Activated T-helper 1 cell treated with Interleukin-2 at 50 U/mL for 16 hours (primary cell): ENCODE results near the gene IGFBP6.
A peak's percentile ranks its signal among the peaks of the same experiment; 100 is the strongest.

Experiments
- DNase-seq: peaks from one replicate; pipeline ENCODE4 v3.0.0-alpha.2; 2020; ENCODE audit warnings: low read depth

The IGFBP6 gene

DNA sequence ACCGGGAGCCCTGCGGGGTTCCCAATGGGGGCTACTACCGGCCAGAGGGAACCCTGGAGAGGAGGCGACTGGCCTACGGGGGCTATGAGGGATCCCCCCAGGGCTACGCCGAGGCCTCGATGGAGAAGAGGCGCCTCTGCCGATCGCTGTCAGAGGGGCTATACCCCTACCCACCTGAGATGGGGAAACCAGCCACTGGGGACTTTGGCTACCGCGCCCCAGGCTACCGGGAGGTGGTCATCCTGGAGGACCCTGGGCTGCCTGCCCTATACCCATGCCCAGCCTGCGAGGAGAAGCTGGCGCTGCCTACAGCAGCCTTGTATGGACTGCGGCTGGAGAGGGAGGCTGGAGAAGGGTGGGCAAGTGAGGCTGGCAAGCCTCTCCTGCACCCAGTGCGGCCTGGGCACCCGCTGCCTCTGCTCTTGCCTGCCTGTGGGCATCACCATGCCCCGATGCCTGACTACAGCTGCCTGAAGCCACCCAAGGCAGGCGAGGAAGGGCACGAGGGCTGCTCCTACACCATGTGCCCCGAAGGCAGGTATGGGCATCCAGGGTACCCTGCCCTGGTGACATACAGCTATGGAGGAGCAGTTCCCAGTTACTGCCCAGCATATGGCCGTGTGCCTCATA is 37.9 kb upstream of the IGFBP6 start:
- DNase-seq: no peak

DNA sequence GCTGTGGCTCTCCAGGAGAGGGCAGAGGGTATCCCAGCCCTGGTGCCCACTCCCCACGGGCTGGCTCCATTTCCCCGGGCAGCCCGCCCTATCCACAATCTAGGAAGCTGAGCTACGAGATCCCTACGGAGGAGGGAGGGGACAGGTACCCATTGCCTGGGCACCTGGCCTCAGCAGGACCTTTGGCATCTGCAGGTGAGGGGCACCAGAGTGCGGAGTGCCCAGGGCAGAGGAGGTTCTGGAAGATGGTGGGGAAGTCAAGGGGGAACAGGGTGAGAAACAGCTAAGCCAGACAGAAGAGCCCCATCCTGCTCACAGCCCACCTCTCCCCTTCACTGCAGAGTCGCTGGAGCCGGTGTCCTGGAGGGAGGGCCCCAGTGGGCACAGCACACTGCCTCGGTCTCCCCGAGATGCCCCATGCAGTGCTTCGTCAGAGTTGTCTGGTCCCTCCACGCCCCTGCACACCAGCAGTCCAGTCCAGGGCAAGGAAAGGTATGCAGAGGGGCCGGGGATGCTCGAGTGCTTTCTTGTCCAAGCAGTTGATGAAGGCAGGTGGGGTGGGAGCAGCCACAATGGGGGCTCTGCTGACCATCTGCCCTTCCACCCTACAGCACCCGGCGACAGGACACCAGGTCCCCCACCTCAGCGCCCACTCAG is 37.3 kb upstream of the IGFBP6 start:
- DNase-seq: no peak

DNA sequence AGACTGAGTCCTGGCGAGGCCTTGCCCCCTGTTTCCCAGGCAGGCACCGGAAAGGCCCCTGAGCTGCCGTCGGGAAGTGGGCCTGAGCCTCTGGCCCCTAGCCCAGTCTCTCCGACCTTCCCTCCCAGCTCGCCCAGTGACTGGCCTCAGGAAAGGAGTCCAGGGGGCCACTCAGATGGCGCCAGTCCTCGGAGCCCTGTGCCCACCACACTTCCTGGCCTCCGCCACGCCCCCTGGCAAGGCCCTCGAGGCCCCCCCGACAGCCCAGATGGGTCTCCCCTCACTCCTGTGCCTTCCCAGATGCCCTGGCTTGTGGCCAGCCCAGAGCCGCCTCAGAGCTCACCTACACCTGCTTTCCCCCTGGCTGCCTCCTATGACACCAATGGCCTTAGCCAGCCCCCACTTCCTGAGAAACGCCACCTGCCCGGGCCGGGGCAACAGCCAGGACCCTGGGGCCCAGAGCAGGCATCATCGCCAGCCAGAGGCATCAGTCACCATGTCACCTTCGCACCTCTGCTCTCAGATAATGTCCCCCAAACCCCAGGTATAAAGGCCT is 36.7 kb upstream of the IGFBP6 start:
- no peak for DNase-seq

DNA sequence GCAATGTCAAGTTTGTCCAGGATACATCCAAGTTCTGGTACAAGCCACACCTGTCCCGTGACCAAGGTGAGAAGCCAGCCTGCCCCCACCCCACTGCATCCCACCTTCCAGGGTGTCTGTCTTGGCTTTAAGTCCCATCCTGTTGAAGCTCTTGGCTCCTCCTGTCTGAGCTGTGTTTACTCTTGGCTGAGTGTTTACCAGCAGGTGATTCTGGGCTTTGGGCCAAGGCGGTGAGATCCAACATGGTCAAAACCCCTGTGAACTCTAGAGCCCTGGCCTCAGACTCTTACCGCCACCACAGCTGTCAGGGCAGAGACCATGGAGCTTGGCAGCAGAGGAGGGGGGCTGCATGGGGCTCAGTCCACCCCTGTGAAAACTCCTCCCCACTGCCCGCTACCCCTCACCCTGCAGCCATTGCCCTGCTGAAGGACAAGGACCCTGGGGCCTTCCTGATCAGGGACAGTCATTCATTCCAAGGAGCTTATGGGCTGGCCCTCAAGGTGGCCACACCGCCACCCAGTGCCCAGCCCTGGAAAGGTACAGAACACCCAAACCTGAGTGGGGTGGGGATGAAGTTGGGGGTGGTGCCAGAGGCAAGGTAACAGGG is 36.0 kb upstream of the IGFBP6 start:
- DNase-seq: no peak

DNA sequence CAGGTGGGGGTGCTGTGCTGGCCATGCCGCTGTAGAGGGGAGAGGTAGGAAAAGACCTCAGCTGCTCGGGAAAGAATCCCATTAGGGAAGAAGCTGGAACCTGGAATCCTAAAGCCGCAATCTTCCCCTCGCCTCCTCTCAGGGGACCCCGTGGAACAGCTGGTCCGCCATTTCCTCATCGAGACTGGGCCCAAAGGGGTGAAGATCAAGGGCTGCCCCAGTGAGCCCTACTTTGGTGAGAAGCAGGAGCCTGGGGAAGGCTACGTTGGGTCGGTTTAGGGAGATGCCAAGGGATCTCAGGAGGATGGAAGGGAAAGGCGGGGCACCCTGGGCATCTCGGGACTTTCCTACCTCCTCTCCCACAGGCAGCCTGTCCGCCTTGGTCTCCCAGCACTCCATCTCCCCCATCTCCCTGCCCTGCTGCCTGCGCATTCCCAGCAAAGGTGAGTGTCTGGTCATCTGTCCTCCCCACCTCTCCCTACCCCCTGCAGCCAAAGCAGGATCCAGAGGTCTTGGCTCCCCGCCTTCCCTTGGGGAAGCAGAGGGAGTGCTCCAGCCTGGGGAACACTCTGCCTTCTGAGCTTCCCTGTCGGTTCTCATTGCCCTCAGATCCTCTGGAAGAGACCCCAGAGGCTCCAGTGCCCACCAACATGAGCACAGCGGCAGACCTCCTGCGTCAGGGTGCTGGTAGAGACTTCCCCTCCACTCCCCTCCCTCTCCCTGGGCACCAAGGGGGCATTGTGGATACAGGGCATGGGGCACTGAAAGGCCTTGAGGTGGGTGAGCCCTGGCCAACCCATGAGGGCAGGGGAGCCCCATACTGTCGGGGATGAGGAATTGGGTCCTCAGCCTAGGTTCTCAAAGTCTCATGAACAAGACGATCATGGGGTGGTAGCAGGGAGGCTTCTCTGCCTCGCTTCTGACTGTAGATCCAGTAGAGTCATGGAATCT is 35.2 kb upstream of the IGFBP6 start:
- DNase-seq: no peak

DNA sequence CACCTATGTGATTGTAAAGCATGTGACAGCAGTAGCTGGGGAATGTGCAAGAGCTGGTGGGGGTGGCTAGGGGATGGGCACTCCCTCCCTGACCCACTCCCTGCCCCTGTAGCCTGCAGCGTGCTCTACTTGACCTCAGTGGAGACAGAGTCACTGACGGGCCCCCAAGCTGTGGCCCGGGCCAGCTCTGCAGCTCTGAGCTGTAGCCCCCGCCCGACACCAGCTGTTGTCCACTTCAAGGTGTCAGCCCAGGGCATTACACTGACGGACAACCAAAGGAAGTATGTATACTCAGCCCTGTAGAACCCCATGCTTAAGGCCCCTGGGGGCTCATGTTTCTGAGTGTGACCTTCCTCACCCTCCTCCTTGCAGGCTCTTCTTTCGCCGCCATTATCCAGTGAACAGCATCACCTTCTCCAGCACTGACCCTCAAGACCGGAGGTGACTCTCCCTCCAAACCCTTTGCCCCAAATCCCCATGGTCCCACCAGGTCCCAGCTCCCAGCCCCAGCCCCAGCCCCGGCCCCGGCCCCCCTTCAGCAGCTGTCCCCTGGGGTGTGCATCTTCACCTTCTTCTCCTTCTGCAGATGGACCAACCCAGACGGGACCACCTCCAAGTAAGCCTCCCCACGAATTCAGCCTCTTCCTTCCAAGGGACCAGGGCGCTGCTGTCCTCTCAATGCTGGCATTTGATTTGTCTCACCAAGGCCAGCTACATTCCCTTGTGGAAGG is 34.3 kb upstream of the IGFBP6 start:
- no peak for DNase-seq

DNA sequence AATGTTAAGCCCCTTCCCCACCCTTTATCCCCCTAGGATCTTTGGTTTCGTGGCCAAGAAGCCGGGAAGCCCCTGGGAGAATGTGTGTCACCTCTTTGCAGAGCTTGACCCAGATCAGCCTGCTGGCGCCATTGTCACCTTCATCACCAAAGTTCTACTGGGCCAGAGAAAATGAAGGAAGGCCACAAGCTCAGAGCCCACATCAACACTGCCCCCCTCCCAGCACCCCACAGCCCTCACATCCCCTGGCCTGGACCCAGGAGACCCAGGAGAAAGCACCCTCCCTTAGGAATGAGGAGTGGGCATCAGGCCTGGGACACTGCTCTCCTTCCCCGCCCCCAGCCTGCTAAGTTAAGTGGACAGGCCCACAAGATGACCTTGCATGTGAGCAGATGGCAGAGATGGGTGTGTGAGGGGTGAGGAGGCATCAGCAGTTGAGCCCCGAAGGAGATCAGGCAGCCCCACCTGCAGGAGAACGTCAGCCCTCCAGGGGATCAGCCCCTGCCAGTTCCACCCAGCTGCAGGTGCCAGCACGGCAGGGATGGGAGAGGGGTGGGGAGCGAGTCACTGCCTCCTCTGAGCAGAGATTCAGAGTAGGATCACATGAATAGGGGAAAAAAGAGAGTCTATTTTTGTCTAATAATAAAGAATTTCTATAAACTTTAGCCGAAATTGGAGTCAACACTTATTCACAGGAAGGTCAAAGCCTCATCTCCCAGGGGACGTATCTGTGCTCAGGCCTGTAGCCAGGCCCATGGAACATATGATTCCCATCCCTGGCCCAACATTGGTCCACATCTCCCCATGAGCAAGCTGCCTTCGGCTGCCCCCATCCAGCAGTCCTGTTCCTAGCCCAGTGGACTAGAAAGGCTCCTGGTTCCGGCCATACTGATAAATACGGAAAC is 33.5 kb upstream of the IGFBP6 start:
- DNase-seq: no peak

DNA sequence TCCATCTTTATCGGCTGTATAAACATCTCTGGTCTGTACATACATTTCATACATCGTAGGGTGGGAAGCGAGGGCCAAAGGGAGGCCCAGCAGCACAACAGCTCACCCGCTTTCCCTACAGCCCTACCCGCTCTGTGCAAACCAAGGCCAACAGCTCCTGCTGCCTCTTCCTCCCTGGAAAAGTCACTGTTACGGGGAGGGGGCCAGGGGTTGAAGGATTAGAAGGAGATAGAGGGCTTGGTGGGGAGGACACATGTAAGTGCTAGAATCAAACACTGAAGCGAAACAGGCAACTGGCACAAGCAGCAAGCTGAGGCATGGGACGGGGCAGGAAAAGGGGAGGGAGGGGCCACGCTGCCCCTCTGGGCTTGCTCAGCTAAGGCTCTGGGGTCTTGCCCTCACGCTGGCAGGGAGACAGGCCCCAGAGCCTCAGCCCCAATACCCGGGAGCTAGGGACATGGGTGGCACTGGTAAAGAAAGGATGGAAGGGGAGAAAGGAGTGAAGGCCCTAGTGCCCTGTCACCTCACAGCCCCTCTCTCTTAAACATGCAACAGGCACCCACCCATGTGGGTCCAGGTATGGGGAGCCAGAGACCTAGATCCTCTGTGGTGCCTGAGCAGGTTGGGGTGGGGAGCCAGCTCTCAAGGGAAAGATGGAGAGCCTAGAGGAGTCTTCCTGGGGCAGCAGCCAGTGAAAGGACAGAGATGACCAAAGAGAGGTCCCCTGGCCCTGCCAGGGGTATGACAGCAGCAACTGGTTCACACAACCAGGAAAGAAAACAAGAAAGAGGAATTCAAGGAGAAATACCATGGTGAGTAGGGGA is 32.6 kb upstream of the IGFBP6 start:
- no peak for DNase-seq

DNA sequence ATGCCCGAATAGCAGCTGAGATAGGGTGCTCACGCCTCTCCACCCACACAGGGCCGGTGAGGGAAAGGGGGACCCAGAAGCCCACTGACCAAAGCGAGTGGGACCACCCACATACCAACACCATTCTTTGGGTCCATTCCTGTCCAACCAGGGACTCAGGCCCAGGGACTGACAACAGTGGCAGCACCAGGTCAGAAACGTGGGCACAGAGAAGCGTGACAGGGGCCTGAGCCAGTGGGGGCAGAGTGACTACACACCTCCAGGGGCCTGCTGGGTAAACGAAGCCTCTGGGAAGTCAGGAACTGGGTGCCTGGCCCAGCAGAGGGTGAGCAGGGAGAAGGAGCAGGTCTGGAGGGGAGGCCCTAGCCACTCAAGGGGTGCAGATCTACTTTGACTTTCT is 32.0 kb upstream of the IGFBP6 start:
- DNase-seq: no peak

DNA sequence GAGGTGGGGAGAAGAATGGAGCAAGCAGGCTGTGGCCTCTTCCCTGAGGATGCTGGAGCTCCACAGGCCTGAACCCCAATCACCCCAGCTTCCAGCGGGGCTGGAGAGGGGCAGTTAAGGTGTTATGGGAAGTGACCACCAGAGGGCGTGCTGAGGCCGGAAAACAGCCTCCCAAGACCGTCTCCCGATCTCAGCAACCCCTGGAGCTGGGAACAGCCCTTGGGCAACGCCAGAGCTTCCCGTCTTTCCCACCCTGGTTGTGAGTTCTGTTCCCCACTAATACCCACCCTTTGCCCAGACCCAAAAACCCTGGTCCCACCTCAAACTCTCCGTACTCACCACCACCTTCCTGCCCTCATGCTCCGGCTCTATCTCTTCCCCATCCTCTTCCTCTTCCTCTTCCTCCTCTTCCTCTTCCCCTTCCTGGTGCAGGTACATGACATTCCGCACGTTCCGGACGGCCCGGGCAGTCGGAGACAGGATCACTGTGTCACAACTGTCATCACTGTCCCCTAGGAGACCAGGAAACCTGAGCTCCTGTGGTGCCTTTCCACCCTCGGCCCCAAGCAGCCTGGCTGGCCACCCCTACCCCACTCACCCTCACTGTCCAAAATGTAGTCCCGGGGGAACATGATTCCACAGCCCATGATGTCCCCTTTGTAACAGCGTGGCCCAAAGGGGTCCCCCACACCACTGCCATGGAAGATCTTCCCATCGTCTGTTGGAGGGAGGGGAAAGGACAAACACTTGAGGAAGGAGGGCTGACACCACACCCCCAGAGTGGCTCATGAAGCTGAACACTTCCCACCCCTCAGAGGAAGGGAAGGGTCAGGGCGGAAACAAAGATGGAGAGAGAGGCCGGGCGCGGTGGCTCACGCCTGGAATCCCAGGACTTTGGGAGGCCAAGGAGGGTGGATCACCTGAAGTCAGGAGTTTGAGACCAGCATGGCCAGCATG is 31.2 kb upstream of the IGFBP6 start:
- peak; percentile 37 for DNase-seq

DNA sequence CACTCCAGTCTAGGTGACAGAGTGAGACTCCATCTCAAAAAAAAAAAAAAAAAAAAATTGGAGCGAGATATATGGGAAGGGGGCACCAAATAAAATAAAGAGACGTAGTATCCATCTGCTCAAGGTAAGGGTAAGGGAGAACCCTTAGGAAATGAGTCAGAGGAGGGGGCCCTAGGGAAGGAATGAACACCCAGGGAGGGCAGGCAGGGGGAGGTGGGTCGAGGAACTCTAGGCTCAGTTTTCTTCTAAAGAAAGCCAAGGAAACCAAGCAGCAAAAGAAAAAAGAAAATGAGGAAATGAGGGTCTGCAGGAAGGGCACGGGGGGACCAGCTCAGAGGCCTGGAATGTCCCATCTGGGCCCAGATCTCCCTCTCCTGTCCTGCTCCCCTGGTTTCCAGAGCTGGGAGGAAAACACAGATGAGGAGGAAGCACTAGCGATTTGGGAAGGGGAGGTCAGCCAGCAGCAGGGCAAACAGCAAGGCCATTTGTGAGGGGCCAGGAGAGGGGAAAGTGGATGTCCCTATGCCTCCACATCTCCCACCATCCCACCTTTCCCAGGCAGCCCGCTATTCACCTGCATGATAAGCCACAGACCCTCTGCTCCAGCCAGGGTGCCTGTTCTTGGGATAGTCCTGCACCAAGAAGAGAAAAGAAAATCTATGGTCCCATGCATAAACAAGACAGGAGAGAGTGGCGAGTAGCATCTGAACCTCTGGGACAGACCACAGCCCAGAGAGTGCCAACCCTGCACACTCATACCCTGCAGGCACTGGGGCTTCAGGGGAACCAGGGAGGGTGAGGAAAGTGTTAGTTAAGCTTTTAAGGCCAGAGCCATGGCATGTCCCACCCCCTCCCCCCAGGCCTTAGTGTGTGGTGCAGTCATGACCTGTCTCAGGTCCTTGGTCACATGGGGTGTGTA is 30.1 kb upstream of the IGFBP6 start:
- DNase-seq: no peak

DNA sequence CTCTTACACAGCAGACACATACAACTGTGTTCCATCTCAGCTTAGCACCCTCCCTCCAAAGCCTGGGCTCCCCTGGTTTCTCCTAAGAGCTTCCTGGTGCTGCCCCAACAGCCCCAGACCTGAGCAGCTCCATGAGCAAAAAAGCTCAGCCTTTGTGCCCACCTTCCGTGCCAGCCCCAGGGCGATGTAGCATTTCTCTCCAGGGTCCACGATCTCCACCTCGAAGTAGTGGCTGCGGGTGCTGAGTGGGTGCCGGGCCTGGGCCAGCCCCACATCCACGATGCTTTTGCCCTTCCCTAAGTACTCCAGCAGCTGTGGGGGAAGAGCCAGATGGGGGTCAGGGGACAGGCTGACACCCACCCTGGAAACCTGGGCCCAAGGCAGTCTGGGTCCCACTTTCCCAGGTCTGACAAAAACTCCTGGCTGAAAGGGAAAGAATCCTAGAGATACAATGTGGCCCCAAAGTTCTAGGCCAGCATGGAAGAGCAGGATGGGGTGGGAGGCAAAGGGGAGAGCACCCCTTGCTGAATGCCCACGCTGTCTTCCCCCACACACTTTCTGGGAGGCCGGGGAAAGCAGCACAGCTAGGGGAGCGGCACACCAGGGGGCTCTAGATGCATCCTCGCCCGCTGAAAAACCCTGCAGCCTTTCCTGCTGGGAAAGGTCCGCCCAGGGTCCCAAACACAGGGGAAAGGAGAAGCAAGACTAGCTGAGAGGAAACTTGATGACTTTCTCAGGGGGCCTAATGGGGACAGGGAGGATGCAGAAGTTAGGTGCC is 29.3 kb upstream of the IGFBP6 start:
- no peak for DNase-seq

DNA sequence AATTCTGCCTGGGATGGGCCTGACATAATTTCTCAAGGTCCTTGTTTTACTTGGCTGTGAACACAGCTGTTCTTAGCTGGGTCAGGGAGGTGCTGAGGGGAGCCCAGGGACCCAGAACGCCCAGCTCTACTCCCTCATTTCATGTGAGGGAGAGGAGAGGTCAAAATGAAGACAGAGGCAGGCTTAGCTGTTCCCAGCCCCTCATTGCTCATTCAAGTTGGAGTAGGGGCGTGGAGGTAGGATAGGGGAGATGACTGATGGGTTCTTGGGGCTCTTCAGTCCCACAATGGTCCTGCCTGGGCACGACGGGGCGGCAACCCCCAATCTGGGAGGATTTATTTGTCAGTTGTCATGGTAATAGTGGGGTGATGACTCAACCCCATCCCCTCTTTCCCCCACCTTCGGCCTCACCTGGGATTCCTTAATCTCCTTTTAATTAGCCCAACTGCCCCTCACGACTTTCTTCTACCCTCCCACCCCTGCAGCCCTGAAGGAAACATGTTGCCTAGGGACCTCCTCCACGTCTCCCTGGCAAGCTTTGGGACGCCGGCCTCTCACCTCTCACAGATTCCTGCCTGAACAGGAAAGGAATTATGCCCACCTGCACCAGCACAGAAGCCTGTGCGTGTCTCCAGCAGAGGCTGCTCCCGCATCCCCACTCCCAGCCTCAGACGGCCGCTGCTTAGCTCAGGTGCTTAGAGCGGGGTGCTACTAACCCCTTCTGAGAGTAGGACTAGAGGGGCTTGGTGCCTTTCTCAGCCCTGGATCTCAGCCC is 28.5 kb upstream of the IGFBP6 start:
- no peak for DNase-seq

DNA sequence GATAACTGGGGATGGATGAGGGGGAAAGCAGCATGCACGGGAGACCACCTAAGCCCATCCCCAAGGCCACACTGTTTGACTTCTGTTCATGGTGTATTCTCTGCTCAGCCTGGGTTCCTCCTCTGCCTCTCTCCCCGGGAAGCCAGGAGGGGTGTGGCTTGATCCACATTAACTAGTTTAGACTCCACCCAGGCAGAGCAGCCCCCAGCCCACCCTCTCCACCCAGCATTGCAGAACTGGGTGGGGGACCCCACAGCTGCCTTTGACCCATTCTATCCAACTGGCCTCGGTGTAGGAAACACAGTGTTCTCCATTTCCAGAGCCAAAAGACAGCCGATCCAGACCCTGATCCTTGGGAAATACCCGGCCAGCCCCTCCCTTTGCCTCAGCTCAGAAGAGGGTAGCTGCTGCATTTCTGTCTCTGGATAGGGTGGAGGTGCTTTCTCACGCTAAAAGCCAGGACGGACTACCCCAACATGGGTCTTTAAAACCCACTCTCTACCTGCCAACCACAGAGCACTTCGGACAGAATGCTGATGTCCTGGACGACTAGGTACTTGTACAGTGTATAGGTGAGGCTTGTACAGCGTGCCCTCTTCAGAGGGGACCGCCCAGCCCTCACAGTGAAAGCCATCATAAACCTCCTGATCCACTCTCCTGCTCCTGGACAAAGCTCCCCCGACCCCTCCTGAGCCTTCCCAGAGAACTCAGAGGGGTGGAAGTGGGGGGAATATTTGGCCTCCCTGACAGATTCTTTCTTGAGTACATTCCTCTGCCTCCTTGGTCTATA is 27.7 kb upstream of the IGFBP6 start:
- DNase-seq: no peak
